Putamen (tissue), 1 donor: ENCODE results near the gene SLAMF6.
"Not testable (repeated sequence)": the region's sequence is repeated elsewhere in the genome, so short reads cannot be mapped to it uniquely, and the experiment has no call there.

ENCODE experiments used
- DNase-seq: peaks from one replicate; pipeline ENCODE4 v3.0.0-alpha.2; 2016; ENCODE audit warnings: low spot score

The SLAMF6 gene

DNA sequence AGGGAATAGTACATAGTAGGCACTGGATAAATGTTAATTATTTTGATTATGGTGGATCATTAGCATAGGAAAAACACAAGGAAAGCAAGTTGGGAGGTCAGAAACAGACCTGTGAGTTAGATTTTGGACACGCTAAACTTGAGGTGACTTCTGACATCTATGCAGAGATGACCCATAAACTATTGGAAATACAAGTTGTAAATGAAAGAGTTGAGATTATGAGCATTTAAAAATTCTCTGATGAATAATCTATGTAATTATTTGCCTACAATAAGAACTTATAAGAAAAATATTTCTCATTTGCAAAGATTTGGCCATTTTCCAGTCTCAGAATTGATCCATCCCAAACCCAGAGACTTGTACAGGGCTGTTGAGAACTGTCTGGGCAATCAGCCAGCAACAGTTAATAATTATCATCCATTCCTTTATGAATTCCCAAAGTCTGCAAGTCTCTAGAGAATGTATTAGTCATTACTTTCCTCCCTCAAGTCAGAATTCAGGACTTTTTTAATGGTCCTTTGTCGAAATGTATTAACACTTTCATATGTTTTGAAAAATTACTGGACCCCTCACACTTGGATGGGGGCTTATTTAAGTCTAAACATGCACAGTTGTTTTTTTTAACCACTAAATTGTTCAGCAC is 19.4 kb upstream of the SLAMF6 start:
- no peak for DNase-seq

GRCh38 chr1:160541622-160542302 is 18.7 kb upstream of the SLAMF6 start:
- no peak for DNase-seq

- no peak for DNase-seq
Measured at GRCh38 chr1:160540859-160541233, 17.8 kb upstream of the SLAMF6 start.

DNA sequence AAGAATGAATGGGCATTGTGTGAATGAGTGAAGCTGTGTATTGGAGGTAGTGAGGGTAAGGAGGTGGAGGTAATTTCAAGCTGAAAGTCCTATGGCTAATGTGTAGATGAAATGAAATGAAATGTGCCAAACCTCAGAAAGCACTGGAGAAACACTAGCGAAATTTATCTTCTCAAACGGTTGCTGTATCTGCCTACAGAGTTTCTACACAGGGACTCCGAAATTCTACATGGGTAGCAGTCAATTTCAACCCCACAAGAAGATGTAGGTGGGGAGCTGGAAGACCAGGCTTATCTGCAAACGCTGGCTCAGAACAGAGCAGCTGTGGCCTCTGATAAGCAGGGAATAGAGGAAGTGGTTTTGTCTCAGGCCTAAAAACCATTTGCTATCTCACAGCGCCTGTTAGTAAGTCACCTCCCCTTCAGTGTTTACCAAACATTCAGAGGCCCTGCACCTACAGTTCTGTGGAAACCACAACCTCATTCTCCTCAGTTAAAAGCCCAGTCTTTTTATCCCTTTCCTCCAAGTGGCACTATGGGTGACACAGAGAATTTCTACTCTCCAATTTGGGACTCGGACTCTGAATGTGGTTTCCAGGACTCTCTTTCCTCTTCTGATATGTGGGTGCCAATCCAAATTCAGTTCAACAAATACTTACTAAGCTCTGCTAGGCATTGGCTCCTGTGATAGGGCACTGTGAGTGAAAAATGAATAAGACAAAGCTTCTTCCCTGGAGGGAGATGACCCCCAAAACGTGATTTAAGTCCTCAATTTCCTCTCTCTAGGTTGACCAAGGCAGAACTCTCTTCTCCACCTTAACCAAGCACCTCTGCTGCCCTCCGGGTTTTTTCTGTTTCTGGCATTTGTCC is 17.2 kb upstream of the SLAMF6 start:
- no peak for DNase-seq

DNA sequence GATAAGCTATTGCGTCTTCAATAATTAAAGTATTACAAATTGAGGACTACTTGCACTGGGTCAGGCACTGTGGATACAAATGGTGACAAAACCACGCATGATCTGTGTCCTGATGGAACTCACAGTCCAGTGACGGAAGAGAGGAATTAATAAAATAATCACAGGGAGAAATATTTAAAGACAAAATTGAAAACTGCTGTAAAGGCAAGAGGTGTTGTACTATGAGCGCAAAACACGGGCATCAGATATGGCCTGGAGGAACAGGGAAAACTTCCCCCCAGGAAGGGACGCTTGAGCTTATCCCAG is 16.6 kb upstream of the SLAMF6 start:
- DNase-seq, result no peak

- DNase-seq, result no peak
Measured at GRCh38 chr1:160538985-160539651, 16.1 kb upstream of the SLAMF6 start.

GRCh38 chr1:160537714-160538665 is 14.9 kb upstream of the SLAMF6 start:
- no peak for DNase-seq

GRCh38 chr1:160534823-160535605 is 12.0 kb upstream of the SLAMF6 start:
- DNase-seq, result no peak

DNA sequence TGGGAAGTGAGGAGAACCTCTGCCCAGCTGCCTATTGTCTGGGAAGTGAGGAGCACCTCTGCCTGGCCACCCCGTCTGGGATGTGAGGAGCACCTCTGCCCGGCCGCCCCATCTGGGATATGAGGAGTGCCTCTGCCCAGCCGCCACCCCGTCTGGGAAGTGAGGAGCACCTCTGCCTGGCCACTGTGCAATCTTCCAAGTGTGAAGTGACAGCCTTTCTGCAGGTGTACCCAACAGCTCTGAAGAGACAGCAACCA is 9.4 kb upstream of the SLAMF6 start:
- not testable (repeated sequence) for DNase-seq

- DNase-seq, result not testable (repeated sequence)
Measured at GRCh38 chr1:160531809-160532556, 8.9 kb upstream of the SLAMF6 start.

- not testable (repeated sequence) for DNase-seq
Measured at GRCh38 chr1:160529401-160529952, 6.4 kb upstream of the SLAMF6 start.

DNA sequence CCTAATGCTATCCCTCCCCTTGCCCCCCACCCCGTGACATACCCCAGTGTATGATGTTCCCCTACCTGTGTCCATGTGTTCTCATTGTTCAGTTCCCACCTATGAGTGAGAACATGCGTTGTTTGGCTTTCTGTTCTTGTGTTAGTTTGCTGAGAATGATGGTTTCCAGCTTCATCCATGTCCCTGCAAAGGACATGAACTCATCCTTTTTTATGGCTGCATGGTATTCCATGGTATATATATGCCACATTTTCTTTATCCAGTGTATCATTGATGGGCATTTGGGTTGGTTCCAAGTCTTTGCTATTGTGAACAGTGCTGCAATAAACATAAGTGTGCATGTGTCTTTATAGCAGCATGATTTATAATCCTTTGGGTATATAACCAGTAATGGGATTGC is 734 bp upstream of the SLAMF6 start:
- not testable (repeated sequence) for DNase-seq

GRCh38 chr1:160522136-160522535 is 919 bp downstream of the SLAMF6 start:
- DNase-seq, result no peak

- DNase-seq, result no peak
Measured at GRCh38 chr1:160521554-160521953, 1.5 kb downstream of the SLAMF6 start.

GRCh38 chr1:160520999-160521398 is 2.1 kb downstream of the SLAMF6 start:
- DNase-seq, result no peak

- no peak for DNase-seq
Measured at GRCh38 chr1:160520582-160520981, 2.5 kb downstream of the SLAMF6 start.

DNA sequence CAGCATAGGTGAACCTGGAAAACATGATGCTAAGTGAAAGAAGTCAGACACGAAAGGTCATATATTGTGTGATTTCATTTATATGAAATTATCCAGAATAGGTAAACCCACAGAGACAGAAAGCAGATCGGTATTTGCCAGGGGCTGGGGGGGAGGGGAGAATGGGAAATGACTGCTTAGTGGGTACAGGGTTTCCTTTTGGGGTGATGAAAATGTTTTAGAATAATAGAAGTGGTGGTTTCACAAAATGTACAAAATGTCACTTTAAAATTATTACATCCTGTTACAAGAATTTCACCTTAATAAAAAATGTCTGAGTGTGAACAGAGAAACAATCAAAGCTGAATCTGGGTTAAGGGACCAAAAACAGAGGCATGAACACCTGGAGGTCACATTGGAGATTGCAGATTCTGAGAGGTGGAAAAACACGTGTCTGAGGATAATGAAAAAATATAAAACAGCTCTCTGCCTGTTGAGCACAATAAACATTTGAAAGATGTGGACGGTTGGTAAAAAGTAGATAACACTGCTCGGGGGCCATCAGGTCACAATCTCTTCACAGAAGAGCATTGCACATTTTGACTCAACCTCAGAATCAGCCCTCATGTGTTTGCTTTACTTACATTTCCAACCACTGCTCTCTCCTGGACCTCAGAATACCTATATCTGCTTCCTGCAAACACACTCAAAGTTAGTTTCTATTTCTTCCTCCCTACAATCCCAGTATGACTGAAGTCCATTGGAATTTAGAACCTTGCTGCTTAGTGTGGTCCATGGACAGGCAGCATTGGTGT is 3.2 kb downstream of the SLAMF6 start:
- no peak for DNase-seq

DNA sequence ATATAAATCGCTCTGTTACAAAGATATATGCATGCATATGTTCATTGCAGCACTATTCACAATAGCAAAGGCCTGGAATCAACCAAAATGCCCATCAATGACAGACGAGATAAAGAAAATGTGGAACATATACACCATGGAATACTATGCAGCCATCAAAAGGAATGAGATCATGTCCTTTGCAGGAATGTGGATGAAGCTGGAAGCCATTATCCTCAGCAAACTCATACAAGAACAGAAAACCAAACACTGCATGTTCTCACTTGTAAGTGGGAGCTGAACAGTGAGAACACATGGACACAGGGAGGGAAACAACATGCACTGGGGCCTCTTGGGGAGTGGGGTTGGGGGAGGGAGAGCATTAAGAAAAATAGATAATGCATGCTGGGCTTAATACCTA is 5.5 kb downstream of the SLAMF6 start:
- not testable (repeated sequence) for DNase-seq

- DNase-seq, result not testable (repeated sequence)
Measured at GRCh38 chr1:160515908-160516307, 7.1 kb downstream of the SLAMF6 start.
